ENCODE data around the gene MTUS2.

GRCh38 chr13:28942906-28943305, 122.8 kb downstream of the MTUS2 start:
- no peak for TF ChIP-seq POLR2AphosphoS5 (IDR thresholded peaks at IDR 0.05)
- TF ChIP-seq, protein P1, sequence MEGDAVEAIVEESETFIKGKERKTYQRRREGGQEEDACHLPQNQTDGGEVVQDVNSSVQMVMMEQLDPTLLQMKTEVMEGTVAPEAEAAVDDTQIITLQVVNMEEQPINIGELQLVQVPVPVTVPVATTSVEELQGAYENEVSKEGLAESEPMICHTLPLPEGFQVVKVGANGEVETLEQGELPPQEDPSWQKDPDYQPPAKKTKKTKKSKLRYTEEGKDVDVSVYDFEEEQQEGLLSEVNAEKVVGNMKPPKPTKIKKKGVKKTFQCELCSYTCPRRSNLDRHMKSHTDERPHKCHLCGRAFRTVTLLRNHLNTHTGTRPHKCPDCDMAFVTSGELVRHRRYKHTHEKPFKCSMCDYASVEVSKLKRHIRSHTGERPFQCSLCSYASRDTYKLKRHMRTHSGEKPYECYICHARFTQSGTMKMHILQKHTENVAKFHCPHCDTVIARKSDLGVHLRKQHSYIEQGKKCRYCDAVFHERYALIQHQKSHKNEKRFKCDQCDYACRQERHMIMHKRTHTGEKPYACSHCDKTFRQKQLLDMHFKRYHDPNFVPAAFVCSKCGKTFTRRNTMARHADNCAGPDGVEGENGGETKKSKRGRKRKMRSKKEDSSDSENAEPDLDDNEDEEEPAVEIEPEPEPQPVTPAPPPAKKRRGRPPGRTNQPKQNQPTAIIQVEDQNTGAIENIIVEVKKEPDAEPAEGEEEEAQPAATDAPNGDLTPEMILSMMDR (IDR thresholded peaks at IDR 0.05), result no peak

Measured in stomach (tissue), 4 donors.